Tibial nerve (tissue), 4 donors: ENCODE data around the gene HLA-E. TPM values are rescaled to one million over a fixed set of nuclear protein-coding genes. Genes with fewer than 3 reads are reported as not detected.
"Not testable (repeated sequence)": the region's sequence is repeated elsewhere in the genome, so short reads cannot be mapped to it uniquely, and the experiment has no call there.

Source experiments
- DNase-seq, 2 donors: peaks; one replicate each; pipeline ENCODE4 v3.0.0-alpha.2; 2019; ENCODE audit warnings: low spot score in 2 of 2
- H3K27ac ChIP-seq, 4 donors: fragments of 200-600 bp; sonication (generic) in 3 of 4; one replicate each; pipeline ENCODE4 v1.5.1; 2017 to 2019; ENCODE audit warnings: mild to moderate bottlenecking in 1 of 4
- H3K27me3 ChIP-seq, 2 donors: fragments of 200-600 bp; sonication (generic) in 1 of 2; one replicate each; pipeline versions ENCODE4 v1.5.1 to v1.6.0; 2017 to 2019
- H3K36me3 ChIP-seq, 3 donors: fragments of 200-600 bp; sonication (generic); one replicate each; pipeline ENCODE4 v1.5.1; 2018 to 2019
- H3K4me1 ChIP-seq, 4 donors: fragments of 200-600 bp; sonication (generic) in 3 of 4; one replicate each; pipeline ENCODE4 v1.5.1; 2017 to 2019
- H3K4me3 ChIP-seq, 4 donors: fragments of 200-600 bp; sonication (generic) in 3 of 4; one replicate each; pipeline ENCODE4 v1.5.1; 2017 to 2019; ENCODE audit warnings: mild to moderate bottlenecking in 1 of 4, moderate library complexity in 1 of 4
- H3K9me3 ChIP-seq, 4 donors: fragments of 200-600 bp; sonication (generic) in 3 of 4; one replicate each; pipeline ENCODE4 v1.5.1; 2017 to 2019
- EP300 ChIP-seq, 2 donors: sonication (generic); formaldehyde crosslinking; IDR thresholded peaks; one replicate each; pipeline ENCODE4 v1.6.1; 2017; ENCODE audit warnings: antibody characterized with exemption in 2 of 2, mild to moderate bottlenecking in 1 of 2
- POLR2A ChIP-seq, 2 donors: fragments of 450-650 bp; IDR thresholded peaks; one replicate each; pipeline ENCODE4 v1.6.1; 2017; ENCODE audit warnings: antibody characterized with exemption in 2 of 2, mild to moderate bottlenecking in 2 of 2, moderate library complexity in 2 of 2
- WGBS, 2 donors: methylation state at CpG; one replicate each; pipeline ENCODE4 v1.1.5; 2018; 5-methylcytosine and 5-hydroxymethylcytosine counted together
- total RNA-seq, 4 donors: library from RNA; depleted of rRNA; stranded (reverse); fragments of >200 nt; gene quantifications; one replicate each; pipeline ENCODE4 v1.1.0, GENCODE V29; 2016
- TF ChIP-seq, protein P1 (sequence below), 5 experiments: fragments of 200-600 bp in 3 of 5; fragments of 450-650 bp in 2 of 5; sonication (generic) in 3 of 5; IDR thresholded peaks; one replicate each; pipeline ENCODE4 v1.5.1; 2016 to 2019; ENCODE audit warnings: antibody characterized with exemption in 5 of 5, mild to moderate bottlenecking in 3 of 5, moderate library complexity in 2 of 5

HLA-E gene
- total RNA-seq, 4 donors from 2014 or later: 483 to 900 (median 631) TPM

DNA sequence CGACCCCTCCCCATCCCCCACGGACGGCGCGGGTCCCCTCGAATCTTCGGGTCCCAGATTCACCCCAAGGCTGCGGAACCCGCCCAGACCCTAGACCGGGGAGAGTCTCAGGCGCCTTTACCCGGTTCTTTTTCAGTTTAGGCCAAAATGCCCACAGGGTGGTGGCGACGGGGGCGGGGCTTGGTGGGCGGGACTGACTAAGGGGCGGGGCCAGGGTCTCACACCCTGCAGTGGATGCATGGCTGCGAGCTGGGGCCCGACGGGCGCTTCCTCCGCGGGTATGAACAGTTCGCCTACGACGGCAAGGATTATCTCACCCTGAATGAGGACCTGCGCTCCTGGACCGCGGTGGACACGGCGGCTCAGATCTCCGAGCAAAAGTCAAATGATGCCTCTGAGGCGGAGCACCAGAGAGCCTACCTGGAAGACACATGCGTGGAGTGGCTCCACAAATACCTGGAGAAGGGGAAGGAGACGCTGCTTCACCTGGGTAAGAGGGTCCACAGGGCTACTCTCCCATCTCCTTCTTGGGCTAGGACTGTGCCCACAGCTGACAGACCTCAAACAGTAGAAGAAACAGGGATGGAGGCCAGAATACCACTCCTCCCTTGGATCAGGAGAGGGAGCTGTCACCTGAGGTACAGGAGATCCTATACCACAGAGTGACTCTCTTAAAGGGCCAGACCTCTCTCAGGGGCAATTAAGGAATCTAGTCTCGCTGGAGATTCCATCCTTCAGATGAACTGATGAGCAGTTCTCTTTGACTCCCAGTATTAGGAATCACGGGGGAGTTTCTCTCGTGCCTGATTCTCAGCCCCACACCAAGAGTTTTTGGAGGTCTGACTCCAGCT is 942 bp downstream of the HLA-E start:
- H3K36me3 ChIP-seq: peaks cover 0 to 45% (median 4%) of the 10 kb centered on the region in 3 donors
- H3K27ac ChIP-seq: peak overlapping the region; percentile 86 to 100 (median 98)
- H3K27me3 ChIP-seq: no peaks in the 10 kb centered on the region
- H3K4me3 ChIP-seq: peak overlapping the region; percentile 68 to 90 (median 88)
- no peaks in the 10 kb centered on the region for H3K9me3 ChIP-seq
- no peak for TF ChIP-seq EP300 (IDR thresholded peaks at IDR 0.05)
- TF ChIP-seq, protein P1, sequence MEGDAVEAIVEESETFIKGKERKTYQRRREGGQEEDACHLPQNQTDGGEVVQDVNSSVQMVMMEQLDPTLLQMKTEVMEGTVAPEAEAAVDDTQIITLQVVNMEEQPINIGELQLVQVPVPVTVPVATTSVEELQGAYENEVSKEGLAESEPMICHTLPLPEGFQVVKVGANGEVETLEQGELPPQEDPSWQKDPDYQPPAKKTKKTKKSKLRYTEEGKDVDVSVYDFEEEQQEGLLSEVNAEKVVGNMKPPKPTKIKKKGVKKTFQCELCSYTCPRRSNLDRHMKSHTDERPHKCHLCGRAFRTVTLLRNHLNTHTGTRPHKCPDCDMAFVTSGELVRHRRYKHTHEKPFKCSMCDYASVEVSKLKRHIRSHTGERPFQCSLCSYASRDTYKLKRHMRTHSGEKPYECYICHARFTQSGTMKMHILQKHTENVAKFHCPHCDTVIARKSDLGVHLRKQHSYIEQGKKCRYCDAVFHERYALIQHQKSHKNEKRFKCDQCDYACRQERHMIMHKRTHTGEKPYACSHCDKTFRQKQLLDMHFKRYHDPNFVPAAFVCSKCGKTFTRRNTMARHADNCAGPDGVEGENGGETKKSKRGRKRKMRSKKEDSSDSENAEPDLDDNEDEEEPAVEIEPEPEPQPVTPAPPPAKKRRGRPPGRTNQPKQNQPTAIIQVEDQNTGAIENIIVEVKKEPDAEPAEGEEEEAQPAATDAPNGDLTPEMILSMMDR (IDR thresholded peaks at IDR 0.05): no peak
- TF ChIP-seq POLR2A (IDR thresholded peaks at IDR 0.05): no peak
- WGBS, 2 donors: 19% methylated on average over 24 to 27 of the region's 38 CpGs
- H3K4me1 ChIP-seq: peaks cover 0 to 31% (median 19%) of the 10 kb centered on the region in 4 donors
- DNase-seq: peak; percentile 58 to 59

DNA sequence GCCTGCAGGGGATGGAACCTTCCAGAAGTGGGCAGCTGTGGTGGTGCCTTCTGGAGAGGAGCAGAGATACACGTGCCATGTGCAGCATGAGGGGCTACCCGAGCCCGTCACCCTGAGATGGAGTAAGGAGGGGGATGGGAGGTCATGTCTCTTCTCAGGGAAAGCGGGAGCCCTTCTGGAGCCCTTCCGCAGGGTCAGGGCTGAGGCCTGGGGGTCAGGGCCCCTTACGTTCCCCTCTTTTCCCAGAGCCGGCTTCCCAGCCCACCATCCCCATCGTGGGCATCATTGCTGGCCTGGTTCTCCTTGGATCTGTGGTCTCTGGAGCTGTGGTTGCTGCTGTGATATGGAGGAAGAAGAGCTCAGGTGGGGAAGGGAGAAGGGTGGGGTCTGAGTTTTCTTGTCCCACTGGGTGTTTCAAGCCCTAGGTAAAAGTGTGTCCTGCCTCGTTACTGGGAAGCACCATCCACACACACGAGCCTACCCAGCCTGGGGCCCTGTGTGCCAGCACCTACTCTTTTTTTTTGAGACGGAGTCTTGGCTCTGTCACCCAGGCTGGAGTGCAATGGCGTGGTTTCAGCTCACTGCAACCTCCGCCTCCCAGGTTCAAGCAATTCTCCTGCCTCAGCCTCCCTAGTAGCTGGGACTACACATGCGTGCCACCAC is 2.1 kb downstream of the HLA-E start:
- Histone ChIP-seq H3K4me1 (peaks cover 0 to 34% (median 19%) of the 10 kb centered on the region in 4 donors), H3K27ac (peak overlapping the region in 3 of 4 donors; percentile 22 to 99 (median 97)), H3K36me3 (peaks cover 0 to 45% (median 4%) of the 10 kb centered on the region in 3 donors), H3K4me3 (peak overlapping the region; percentile 11 to 90 (median 77))
- not testable (repeated sequence) for H3K27me3 ChIP-seq, H3K9me3 ChIP-seq, DNase-seq
- TF ChIP-seq EP300 (IDR thresholded peaks at IDR 0.05): peak in 1 of 2 donors; percentile 3
- WGBS, 2 donors: 86 to 88% methylated on average over 14 of the region's 14 CpGs

DNA sequence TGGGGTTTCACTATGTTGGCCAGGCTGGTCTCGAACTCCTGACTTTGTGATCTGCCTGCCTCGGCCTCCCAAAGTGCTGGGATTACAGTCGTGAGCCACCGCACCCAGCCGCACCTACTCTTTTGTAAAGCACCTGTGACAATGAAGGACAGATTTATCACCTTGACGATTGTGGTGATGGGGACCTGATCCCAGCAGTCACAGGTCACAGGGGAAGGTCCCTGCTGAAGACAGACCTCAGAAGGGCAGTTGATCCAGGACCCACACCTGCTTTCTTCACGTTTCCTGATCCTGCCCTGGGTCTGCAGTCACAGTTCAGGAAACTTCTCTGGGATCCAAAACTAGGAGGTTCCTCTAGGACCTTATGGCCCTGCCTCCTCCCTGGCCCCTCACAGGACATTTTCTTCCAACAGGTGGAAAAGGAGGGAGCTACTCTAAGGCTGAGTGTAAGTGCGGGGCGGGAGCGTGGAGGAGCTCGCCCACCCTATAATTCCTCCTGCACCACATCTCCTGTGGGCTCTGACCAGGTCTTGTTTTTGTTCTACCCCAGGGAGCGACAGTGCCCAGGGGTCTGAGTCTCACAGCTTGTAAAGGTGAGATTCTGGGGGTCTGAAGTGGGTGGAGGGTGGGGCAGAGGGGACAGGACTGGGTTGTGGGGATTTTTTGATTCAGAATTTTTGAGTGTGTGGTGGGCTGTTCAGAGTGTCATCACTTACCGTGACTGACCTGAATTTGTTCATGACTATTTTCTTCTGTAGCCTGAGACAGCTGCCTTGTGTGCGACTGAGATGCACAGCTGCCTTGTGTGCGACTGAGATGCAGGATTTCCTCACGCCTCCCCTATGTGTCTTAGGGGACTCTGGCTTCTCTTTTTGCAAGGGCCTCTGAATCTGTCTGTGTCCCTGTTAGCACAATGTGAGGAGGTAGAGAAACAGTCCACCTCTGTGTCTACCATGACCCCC is 3.0 kb downstream of the HLA-E start:
- H3K9me3 ChIP-seq: no peaks in the 10 kb centered on the region
- H3K27me3 ChIP-seq: no peaks in the 10 kb centered on the region
- DNase-seq: no peak
- WGBS, 2 donors: 84 to 90% methylated on average over 16 of the region's 16 CpGs
- peaks cover 0 to 36% (median 21%) of the 10 kb centered on the region in 4 donors for H3K4me1 ChIP-seq
- H3K36me3 ChIP-seq: peaks cover 0 to 45% (median 4%) of the 10 kb centered on the region in 3 donors
- TF ChIP-seq EP300 (IDR thresholded peaks at IDR 0.05) (peak in 1 of 2 donors; percentile 20), POLR2A (IDR thresholded peaks at IDR 0.05) (no peak)
- no peak overlapping the region for H3K27ac ChIP-seq
- H3K4me3 ChIP-seq: peak overlapping the region in 2 of 4 donors; percentile 86 to 90

DNA sequence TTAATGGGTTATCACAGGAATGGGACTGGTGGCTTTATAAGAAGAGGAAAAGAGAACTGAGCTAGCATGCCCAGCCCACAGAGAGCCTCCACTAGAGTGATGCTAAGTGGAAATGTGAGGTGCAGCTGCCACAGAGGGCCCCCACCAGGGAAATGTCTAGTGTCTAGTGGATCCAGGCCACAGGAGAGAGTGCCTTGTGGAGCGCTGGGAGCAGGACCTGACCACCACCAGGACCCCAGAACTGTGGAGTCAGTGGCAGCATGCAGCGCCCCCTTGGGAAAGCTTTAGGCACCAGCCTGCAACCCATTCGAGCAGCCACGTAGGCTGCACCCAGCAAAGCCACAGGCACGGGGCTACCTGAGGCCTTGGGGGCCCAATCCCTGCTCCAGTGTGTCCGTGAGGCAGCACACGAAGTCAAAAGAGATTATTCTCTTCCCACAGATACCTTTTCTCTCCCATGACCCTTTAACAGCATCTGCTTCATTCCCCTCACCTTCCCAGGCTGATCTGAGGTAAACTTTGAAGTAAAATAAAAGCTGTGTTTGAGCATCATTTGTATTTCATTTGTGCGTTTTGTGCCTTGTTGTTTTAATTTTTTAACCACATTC is 4.4 kb downstream of the HLA-E start:
- H3K4me3 ChIP-seq: no peak overlapping the region
- H3K9me3 ChIP-seq: no peaks in the 10 kb centered on the region
- no peaks in the 10 kb centered on the region for H3K27me3 ChIP-seq
- H3K27ac ChIP-seq: no peak overlapping the region
- TF ChIP-seq, protein P1 (IDR thresholded peaks at IDR 0.05): peak in 1 of 5 experiments; percentile 10
- no peak for TF ChIP-seq POLR2A (IDR thresholded peaks at IDR 0.05)
- H3K4me1 ChIP-seq: peaks cover 0 to 36% (median 21%) of the 10 kb centered on the region in 4 donors
- peaks cover 0 to 45% (median 4%) of the 10 kb centered on the region in 3 donors for H3K36me3 ChIP-seq
- no peak for DNase-seq
- WGBS, 2 donors: 60 to 69% methylated on average over 8 of the region's 8 CpGs

DNA sequence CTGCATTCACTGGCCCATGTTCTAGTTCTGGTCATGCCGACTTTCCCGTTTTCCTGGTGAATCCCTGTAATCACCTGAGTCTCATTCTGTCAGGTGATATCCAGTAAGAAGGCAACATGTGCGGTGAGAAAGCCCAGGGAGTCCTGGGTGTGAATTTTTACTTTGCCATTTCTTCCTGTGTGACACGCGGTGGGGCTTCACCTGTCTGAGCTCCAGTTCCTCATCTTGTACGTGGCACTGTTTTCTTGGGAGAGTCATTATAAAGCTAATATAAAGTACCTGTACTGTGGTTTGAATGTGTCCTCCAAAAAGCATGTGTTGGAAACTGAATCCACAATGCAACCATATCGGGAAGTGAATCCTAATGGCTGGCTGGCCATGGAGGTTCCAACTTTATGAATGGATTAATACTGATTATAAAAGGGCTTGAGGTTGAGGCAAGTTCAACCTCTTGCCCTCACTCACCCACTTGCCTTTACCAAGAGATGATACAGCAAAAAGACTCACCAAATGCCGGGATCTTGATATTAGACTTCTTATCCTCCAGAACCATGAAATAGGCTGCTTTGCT is 5.1 kb downstream of the HLA-E start:
- Histone ChIP-seq H3K27ac (no peak overlapping the region), H3K27me3 (no peaks in the 10 kb centered on the region), H3K9me3 (no peaks in the 10 kb centered on the region), H3K36me3 (peaks cover 0 to 45% (median 4%) of the 10 kb centered on the region in 3 donors), H3K4me3 (no peak overlapping the region), H3K4me1 (peaks cover 0 to 36% (median 19%) of the 10 kb centered on the region in 4 donors)
- WGBS, 2 donors: 78 to 82% methylated on average over 8 of the region's 8 CpGs
- TF ChIP-seq, protein P1 (IDR thresholded peaks at IDR 0.05): no peak
- no peak for TF ChIP-seq EP300 (IDR thresholded peaks at IDR 0.05)
- TF ChIP-seq POLR2A (IDR thresholded peaks at IDR 0.05): no peak
- DNase-seq: no peak

DNA sequence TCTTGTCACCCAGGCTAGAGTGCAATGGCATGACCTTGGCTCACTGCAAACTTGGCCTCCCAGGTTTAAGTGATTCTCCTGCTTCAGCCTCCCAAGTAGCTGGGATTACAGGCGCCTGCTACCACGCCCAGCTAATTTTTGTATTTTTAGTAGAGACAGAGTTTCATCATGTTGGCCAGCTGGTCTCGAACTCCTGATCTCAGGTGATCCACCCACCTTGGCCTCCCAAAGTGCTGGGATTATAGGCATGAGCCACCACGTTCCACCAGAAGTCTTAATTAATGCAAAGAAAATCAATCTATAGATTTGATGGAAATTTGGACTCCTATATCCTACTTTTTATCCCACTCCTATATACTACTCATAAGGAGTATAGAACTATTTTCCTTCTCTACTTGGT is 5.8 kb downstream of the HLA-E start:
- H3K4me3 ChIP-seq, H3K9me3 ChIP-seq, H3K27ac ChIP-seq, H3K27me3 ChIP-seq, DNase-seq: not testable (repeated sequence)
- Histone ChIP-seq H3K4me1 (peaks cover 0 to 36% (median 19%) of the 10 kb centered on the region in 4 donors), H3K36me3 (peaks cover 0 to 44% (median 4%) of the 10 kb centered on the region in 3 donors)
- 78 to 84% methylated on average over 4 of the region's 4 CpGs for whole genome bisulfite sequencing, 2 donors
